CD4-positive, alpha-beta T cell treated with Interleukin-15 for 1 hour (primary cell): ENCODE data around the gene CNR2.
A peak's percentile ranks its signal among the peaks of the same experiment; 100 is the strongest.
"Not testable (repeated sequence)": the region's sequence is repeated elsewhere in the genome, so short reads cannot be mapped to it uniquely, and the experiment has no call there.

Experiments
- DNase-seq: peaks from one replicate; pipeline ENCODE4 v3.0.0-alpha.2; 2020

CNR2 gene

GRCh38 chr1:23916209-23917131 is 3.3 kb upstream of the CNR2 start:
- DNase-seq, result peak; percentile 77

GRCh38 chr1:23915466-23915865 is 2.3 kb upstream of the CNR2 start:
- DNase-seq, result no peak

GRCh38 chr1:23914921-23915320 is 1.8 kb upstream of the CNR2 start:
- DNase-seq, result no peak

- no peak for DNase-seq
Observed at GRCh38 chr1:23911921-23912320, 1.2 kb downstream of the CNR2 start.

- DNase-seq, result peak; percentile 52
Observed at GRCh38 chr1:23910553-23911246, 2.5 kb downstream of the CNR2 start.

GRCh38 chr1:23910144-23910543 is 3.0 kb downstream of the CNR2 start:
- no peak for DNase-seq

GRCh38 chr1:23909412-23909811 is 3.8 kb downstream of the CNR2 start:
- DNase-seq, result no peak

- DNase-seq, result peak; percentile 55
Observed at GRCh38 chr1:23908453-23909341, 4.5 kb downstream of the CNR2 start.

GRCh38 chr1:23906731-23907130 is 6.4 kb downstream of the CNR2 start:
- DNase-seq, result no peak

GRCh38 chr1:23905461-23906025 is 7.6 kb downstream of the CNR2 start:
- no peak for DNase-seq

- no peak for DNase-seq
Observed at GRCh38 chr1:23904748-23905357, 8.3 kb downstream of the CNR2 start.

GRCh38 chr1:23903754-23904153 is 9.4 kb downstream of the CNR2 start:
- no peak for DNase-seq

- no peak for DNase-seq
Observed at GRCh38 chr1:23902321-23903278, 10.6 kb downstream of the CNR2 start.

- DNase-seq, result not testable (repeated sequence)
Observed at GRCh38 chr1:23900017-23900416, 13.1 kb downstream of the CNR2 start.

- no peak for DNase-seq
Observed at GRCh38 chr1:23899070-23899469, 14.1 kb downstream of the CNR2 start.

- DNase-seq, result no peak
Observed at GRCh38 chr1:23897083-23897482, 16.1 kb downstream of the CNR2 start.

- DNase-seq, result no peak
Observed at GRCh38 chr1:23896491-23896890, 16.7 kb downstream of the CNR2 start.

- DNase-seq, result no peak
Observed at GRCh38 chr1:23895993-23896392, 17.2 kb downstream of the CNR2 start.

GRCh38 chr1:23895082-23895481 is 18.1 kb downstream of the CNR2 start:
- DNase-seq, result no peak

GRCh38 chr1:23889074-23889473 is 24.1 kb downstream of the CNR2 start:
- DNase-seq, result no peak

GRCh38 chr1:23885222-23885621 is 27.9 kb downstream of the CNR2 start:
- DNase-seq, result no peak
